Breast epithelium (tissue), 3 donors: ENCODE data around the gene ARHGEF28.

ENCODE experiments used
- POLR2A ChIP-seq: fragments of 450-650 bp; IDR thresholded peaks from one replicate; pipeline ENCODE4 v1.6.1; 2016; ENCODE audit warnings: antibody characterized with exemption, mild to moderate bottlenecking, moderate library complexity
- TF ChIP-seq, protein P1 (sequence below), 3 donors: fragments of 450-650 bp; IDR thresholded peaks; one replicate each; pipeline ENCODE4 v1.5.1; 2016 to 2017; ENCODE audit warnings: antibody characterized with exemption in 3 of 3, mild to moderate bottlenecking in 3 of 3, moderate library complexity in 3 of 3

DNA sequence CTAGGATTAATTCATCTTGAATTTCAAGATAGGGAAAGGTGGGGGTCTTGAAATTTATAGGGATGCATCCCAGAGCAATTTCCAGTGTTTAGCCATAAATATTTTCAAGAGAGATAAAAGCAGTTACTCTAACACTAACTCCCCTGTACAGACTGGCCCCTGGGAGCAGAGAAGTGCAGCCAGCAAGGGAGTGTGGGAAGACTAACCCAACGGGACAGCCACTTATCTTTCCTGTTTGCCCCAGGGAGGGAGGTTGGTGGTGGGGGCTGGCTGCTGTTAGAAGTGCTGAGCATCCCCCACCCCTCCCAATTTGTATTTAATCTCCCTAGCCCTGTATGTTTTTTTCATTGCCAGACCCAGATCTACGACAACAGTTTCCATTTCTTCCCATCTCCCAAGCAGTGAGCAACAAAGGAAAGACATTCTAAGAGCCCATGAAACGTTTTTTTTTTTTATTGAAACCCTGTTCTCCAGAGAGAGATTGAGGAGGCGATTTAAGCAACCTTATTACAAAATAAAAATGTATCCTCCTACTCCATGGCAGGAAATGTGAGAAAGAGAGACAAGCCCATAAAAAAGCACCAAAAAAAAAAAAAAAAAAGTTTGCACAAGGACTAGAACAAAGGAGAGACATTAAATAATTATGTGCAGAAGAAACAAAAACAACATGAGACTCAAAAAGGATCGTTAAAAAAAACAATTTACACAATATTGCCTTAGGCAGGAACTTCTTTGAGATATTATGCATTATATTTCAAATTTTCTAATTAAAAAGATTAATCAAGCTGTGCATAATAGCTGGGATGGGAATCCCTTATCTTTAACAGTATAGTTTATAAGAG, 343.4 kb downstream of the ARHGEF28 start:
- TF ChIP-seq, protein P1, sequence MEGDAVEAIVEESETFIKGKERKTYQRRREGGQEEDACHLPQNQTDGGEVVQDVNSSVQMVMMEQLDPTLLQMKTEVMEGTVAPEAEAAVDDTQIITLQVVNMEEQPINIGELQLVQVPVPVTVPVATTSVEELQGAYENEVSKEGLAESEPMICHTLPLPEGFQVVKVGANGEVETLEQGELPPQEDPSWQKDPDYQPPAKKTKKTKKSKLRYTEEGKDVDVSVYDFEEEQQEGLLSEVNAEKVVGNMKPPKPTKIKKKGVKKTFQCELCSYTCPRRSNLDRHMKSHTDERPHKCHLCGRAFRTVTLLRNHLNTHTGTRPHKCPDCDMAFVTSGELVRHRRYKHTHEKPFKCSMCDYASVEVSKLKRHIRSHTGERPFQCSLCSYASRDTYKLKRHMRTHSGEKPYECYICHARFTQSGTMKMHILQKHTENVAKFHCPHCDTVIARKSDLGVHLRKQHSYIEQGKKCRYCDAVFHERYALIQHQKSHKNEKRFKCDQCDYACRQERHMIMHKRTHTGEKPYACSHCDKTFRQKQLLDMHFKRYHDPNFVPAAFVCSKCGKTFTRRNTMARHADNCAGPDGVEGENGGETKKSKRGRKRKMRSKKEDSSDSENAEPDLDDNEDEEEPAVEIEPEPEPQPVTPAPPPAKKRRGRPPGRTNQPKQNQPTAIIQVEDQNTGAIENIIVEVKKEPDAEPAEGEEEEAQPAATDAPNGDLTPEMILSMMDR (IDR thresholded peaks at IDR 0.05) = no peak
- no peak for TF ChIP-seq POLR2A
